ENCODE data around the gene INSR.
"Not testable (repeated sequence)": the region's sequence is repeated elsewhere in the genome, so short reads cannot be mapped to it uniquely, and the experiment has no call there.

INSR gene

DNA sequence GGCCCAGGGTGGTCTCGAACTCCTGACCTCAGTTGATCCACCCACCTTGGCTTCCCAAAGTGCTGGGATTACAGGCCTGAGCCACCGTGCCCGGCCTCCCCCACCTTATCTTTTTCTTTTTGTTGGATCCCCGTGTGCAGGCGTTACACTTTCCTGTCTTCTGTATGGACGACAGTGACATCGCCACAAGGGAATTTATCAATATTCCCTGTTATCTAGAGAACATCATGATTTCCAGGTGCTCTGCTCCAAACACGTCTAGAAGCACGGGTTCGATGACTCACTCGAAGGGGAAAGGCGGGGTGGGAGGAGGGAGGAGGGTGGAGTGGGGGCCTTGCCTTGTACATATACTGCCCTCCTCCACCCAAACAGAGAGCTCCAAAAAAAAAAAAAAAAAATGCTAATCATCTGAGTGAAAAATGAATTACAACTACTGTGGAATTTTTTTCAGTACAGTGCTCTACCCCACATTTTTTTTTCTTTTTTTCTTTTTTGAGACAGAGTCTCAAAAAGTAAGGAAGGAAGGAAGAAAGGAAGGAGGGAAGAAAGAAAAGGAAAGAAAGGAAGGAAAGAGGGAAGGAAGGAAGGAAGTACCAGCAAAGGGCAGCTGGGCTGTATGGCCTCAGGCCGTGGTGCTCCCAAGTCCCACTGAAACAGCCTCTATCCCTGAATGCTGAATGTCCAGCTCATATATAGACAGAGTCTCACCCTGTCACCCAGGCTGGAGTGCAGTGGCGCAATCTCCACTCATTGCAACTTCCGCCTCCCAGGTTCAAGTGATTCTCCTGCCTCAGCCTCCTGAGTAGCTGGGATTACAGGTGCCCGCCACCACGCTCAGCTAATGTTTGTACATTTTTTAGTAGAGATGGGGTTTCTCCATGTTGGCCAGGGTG is 36.8 kb downstream of the INSR start:
- no peak for DNase-seq

DNA sequence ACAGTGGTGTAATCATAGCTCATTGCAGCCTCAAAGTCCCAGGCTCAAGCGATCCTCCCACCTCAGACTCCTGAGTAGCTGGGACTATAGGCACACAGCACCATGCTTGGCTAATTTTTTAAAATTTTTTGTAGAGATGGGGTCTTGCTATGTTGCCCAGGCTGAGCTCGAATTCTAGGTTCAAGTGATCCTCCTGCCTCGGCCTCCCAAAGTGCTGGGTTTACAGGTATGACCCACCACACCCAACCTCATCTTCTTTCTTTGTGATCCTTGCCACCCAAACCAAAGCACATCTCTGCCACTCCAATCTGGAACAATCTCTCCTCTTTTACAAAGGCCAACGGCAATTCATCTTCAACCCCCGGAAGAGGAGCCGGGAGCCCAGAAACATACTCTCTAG is 38.6 kb downstream of the INSR start:
- no peak for DNase-seq

DNA sequence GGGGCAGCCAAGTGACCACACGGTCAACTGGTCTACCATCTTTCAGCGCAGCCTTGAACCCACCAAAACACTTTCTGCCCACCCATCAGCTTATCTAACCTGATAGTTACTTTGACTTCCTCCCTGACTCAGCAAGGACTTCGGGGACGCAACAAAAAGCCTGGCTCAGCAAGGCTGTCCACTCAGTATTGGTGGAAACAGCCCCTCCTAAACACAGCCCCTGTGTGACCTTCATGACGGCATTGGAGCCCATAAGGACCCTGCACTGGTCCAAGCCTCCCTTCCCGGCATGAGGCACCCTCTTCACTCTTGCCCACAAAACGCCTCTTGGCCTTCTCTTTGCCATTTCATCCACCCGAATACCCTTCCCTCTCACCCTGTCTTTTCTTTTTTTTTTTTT is 39.1 kb downstream of the INSR start:
- DNase-seq = no peak

DNA sequence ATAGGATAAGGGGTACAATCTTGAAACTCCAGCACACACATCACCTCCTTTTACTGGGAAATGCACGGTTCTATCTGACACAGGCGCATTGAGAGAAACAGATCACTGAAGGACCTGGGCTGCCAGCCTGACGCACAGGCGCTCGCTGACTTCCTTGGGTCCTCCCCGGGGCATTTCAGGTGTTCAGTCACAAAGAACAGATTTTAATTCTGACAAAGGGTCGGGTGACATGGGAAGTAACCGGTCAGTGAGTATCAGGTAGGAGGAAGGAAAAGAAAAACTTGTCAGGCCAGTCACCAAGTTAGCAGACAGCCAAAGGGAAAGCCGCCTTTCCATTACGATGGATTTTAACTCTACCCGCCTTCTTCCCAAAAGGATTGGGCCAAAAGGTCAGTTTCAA is 39.6 kb downstream of the INSR start:
- no peak for DNase-seq

DNA sequence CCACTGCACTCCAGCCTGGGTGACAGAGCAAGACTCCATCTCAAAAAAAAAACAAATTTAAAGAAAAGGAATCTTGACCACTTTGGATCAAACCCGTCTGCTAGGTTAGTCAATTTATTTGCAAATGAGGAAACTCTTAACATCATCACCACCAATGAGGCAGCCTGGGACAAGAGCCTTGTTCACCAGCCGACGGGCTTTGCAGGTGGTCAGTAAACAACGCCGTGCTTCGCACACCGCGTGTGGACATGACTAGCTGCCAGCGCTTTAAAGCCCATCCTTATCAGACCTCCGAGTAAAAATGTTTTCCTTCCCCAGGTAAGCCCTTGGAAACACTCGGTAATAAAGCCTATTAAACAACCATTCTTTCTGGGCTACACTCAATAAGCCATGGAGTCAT is 41.9 kb downstream of the INSR start:
- no peak for DNase-seq

DNA sequence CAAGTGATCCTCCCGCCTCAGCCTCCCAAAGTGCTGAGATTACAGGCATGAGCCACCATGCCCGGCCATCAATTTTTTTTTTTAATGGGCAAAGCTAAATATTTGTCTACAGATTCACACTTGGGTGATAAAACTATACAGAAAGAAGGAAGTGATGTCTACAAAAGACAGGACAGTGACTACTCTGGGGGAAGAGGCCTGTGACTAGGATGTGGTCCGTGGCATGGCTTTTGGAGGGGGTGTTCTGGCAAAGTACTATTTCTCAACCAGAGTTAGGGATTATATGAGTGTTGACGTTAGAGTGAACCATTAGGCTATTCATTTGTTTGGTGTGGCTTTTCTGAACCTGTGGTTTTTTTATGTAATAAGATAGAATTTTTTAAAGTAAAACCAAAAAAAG is 42.7 kb downstream of the INSR start:
- DNase-seq = no peak

DNA sequence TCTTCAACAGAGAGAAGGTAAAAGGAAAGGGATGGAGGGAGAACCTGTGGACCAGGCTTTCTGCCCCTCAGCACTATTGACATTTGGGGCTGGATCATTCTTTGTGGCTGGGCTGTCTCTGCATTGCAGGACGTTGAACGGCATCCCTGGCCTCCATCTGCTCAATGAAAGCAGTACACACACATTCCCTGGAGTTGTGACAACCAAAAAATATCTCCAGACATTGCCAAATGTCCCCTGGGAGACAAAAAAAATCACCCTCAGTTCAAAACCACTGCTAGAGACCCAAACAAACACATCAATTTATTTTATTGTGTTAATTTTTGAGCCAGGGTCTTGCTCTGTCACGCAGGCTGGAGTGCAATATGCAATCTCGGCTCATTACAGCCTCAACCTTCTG is 43.3 kb downstream of the INSR start:
- no peak for DNase-seq

DNA sequence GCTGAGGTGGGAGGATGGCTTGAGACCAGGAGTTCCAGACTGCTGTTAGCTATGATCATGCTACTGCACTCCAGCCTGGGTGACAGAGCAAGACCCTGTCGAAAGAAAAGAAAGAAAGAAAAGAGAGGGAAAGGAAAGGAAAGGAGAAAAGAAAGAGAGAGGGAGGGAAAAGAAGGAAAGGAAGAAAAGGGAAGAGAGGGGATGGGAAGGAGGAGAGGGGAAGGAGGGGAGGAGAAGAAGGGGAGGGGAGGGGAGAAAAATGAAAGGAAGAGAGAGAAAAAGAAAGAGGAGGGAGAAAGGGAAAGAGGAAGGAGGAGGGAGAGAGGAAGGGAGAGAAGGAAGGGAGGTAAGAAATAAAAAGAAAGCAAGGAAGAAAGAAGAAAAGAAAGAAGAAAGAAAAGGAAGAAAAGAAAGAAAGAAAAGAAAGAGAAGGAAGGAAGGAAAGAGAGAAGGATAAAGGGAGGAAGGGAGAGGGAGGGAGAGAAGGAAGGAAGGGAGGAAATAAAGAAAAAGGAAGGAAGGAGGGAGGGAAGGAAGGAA is 44.1 kb downstream of the INSR start:
- no peak for DNase-seq

DNA sequence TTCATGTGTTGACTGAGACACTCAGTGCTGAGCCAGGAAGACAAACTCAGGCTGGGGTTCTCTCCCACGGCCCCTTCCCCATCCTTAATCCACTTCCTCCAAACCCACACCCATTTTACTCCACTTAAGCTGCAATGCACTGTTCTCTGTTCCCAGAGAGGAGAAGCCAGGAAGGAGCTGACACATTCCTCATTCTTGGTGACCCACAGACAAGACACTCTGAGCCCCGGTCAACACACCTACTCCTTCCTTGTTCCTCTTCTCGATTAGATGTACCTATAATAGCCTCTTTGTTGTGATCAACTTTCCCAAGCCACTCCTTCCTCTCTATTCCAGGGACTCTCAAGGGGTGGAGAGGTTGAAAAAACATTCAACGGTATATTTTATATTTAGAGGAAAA is 47.1 kb downstream of the INSR start:
- DNase-seq = no peak

DNA sequence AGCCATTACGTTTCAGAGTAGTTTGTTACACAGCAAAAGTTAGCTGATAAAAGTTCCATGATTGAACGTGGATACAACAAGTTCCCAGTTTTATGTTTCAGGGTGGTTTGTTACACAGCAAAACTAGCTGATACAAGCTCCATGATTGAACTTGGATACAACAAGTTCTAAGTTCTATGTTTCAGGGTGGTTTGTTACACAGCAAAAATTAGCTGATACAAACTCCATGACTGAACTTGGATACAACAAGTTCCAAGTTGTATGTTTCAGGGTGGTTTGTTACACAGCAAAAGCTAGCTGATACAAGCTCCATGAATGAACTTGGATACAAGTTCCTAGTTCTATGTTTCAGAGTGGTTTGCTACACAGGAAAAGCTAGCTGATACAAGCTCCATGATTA is 47.6 kb downstream of the INSR start:
- DNase-seq = no peak

DNA sequence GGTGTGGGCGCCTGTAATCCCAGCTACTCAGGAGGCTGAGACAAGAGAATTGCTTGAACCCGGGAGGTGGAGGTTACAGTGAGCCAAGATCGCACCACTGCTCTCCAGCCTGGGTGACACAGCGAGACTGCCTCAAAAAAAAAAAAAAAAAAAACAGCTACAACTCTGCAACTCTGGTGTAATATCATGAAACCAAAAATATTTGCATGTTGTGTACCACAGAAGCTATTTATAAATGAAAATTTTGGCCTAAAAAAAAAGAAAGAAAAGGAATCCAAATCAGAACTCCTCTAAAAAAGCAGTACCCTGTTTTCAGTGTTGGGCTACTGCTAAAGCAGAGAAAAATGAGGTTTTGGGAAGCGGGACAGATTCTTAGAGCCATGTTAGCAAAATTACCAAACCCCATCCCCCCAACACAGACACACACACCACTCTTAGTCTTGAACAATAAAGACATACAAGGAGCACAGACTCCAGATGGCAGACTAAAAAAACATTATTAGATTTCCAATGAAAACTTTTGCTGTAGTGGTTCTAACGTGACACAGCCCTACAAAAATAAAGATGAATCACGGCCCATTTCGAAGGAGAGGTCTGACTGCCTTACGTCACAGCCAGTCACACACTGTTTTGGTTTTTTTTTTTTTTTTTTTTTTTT is 51.5 kb downstream of the INSR start:
- no peak for DNase-seq

DNA sequence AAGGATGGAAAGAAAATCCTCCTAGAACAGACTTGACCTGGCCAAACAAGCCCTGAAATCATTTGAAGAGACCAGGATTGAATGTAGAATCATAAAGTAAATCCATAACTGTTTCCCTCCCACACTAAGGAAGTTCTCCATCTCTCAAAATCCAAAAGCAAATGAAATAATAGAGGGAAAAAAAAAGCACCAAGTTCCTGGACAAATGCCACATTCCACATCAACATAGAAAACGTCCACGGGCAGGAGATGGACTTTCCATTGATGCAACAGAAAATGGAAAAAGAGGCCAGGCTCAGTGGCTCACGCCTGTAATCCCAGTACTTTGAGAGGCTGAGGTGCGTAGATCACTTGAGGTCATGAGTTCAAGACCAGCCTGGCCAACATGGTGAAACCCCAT is 56.2 kb downstream of the INSR start:
- no peak for DNase-seq

DNA sequence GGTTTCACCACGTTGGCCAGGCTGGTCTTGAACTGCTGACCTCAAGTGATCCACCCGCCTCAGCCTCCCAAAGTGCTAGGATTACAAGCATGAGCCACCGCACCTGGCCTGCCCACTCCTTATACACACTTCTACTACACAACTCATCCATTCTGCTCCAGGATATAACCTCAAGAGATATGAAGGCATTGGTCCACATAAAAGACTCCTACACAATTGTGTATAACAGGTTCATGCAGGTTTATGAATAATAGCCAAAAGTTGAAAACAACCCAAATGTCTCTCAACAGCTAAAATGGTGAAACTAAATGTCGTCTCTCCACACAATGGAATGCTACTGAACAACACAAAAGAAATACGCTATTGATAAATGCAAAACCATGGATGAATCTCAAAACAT is 58.1 kb downstream of the INSR start:
- no peak for DNase-seq

DNA sequence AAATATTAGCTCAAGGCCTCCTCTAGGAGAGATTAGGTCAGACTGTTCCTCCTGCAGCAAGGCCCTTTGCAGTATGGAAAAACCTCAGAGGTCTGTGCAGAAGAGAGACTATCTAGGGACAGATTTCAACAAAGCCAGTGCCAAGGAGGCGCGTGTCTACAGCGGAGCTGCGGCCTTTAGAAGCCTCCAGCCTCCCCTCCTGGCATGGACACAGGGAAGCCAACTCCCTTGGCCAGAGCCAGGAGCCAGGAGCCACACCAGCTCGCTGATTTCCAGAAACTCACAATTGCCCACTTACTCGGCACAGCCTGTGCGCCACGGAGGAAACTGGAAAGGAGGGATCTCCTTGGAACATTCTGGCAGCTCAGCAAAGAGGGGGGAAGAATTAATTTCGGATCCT is 63.4 kb downstream of the INSR start:
- DNase-seq = no peak

DNA sequence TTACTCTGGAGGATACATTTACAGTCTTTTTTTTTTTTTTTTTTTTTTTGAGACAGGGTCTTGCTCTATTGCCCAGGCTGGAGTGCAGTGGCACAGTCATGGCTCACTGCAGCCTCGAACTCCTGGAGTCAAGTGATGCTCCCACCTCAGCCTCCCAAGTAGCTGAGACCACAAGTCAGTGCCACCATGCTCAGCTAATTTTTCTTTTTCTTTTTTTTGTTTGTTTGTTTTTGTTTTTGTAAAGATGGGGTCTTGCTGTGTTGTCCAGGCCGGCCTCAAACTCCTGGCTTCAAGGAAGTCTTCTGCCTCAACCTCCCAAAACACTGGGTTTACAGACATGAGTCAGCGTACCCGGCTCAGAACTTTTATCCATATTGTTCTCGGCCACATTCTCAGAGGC is 64.5 kb downstream of the INSR start:
- DNase-seq = no peak

DNA sequence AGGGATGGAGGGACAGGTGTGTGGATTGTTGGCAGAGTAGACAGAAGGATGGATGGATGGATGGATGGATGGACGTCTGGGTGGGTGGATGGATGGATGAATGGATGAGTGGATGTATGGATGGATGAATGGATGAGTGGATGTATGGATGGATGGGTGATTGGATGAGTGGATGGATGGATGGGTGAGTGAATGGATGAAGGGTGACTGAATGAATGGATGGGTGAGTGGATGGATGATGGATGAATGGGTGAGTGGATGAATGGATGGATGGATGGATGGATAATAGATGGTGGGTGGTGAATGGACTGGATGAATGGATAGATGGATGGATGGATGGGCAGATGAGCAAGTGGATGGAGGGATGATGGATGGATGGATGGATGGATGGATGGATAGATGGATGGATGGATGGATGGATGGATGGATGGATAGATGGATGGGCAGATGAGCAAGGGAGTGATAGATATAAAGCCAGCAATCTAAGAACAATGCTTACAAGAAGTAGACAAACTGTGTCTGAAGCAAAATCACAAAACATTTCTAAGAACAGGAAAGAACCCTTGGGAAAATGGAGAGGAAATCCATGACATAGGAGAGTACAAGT is 65.2 kb downstream of the INSR start:
- DNase-seq = no peak

DNA sequence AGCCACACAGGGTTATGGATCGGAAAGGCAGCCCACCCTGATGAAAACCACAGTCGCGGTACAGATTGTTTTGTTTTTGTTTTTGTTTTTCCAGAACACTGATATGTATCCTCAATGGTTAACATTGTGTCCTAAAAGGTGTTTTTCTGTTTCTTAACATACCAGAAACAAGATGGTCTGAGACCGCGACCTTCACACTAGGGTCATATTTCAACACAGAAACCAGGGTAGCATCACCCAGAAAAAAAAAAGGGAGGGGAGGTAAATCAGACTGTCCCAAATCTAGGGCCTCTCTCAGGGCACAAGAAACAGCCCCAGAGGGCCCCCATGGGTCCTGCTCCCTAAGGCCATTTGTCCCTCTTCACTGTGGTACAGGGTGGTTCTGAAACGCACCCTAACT is 66.5 kb downstream of the INSR start:
- no peak for DNase-seq

DNA sequence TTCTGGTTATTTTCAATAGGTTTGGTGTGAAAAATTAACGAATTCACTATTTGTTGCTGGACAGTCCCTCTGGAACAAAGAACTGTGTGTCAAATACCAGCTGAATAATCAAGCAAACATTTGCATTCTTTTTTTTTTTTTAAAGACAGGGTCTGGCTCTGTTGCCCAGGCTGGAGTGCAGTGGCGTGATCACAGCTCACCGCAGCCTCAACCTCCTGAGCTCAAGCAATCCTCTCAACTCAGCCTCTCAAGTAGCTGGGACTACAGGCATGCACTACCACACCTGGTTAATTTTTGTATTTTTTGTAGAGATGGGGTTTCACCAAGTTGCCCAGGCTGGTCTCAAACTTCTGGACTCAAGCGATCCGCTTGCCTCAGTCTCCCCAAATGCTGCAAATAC is 67.1 kb downstream of the INSR start:
- not testable (repeated sequence) for DNase-seq

DNA sequence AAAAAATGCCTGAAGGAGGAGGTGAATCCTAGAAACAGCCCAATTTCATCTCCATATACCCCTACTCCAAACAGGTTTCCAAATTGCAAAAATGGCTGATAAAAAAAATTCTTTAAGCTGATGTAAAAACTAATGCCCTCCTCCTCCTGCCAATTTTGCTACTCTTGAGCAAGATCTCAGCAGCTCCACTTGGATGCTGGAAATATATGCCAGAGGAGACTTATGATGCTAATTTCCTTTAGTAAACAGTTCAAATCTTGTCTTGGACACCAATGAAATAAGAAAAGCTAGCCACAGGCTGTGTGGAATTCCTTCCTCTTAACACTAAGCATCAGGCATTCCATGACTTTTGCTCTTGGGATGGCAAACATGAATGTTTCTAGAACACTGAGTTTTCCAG is 67.5 kb downstream of the INSR start:
- DNase-seq = no peak

DNA sequence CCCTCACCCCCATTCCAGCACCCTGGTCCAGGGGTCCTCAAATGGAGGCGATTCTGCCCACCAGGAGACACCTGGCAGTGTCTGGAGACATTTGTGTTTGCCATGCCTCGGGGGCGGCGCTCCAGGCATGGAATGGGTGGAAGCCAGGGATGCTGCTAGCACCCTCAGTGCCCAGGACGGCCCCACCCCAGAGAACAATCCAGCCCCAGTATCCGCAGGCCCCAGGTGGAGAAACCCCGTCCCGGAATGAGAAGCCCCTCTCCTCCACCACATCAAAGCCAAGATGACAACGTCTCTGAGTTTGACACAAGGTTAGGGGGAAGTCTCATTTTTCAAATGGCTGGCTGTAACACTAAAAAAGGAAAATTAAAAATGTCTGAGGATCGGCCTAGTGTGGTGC is 68.5 kb downstream of the INSR start:
- no peak for DNase-seq

DNA sequence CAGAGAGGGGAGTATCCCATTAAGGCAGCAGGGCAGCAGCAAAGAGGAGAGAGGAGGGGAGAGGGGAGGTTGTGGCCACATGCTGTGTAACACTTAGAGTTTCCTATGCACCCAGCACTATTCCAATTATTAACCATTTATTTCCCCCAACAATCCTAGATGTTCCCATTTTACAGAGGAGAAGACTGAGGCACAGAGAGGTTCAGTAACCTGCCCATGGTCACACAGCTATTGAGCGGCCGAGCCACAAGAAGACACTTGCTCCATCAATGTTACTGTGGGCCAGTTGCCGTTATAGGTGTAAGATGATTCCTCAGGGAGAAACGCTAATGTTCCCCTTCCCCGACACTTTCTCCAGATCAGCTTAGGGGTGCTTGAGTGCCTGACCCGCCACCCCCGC is 69.2 kb downstream of the INSR start:
- no peak for DNase-seq

DNA sequence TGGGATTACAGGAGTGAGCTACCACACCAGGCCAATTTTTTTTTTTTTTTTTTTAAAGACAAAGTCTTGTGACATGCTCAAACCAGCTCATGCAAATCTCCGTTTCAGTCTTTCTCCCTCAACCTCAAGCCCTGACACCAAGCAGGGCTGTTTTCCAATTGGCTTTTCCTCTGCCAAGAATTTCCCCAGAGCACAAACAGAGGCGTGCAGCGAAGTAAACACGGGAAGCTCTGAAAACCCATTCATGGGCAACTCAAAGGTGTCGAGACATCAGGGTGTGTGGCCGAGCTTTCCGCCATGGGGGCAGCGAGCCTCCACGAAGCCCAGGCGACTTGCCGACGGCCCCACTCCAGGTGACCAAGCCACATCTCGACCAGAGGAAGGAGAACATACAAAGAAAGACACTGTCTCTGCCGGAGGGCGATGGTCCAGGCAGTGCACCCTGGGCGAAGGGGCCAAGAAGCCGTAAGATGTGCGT is 70.0 kb downstream of the INSR start:
- no peak for DNase-seq

DNA sequence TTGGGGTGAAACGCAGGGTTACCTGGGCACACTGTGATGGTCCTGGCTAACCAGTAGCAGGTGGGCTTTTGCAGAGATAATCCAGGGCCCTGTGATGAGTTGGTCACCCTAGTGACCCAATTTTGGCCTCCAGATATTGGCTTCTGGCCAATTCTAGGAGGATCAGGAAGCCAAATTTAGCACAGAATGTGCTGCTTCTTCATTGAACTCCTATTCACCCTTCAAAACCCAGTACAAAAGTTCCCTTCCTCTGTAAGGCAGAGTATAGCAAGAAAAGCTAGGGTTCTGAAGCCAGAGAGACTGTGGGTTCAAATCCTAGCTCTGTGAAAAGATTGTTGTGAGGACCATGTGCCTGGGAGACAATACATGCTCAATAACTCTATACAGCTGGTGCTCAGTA is 70.8 kb downstream of the INSR start:
- no peak for DNase-seq

DNA sequence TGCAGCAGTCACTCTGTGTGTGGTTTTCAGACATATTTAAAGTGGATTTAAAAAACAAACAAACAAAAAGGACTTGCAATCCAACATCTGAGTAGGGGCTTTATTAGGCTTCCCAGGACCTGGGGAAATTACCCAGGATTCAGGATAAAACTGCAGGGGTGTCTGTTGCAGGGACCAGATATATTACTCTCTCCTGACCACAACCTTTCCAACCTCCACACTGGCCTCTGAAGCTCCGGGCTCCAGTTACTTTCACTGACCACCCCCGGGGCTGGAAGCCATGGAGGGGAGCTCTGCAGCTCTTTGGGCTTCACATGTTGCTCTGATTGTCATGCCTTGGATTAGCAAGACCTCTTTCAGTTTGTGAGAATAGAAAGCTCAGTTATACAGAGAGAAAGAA is 75.2 kb downstream of the INSR start:
- no peak for DNase-seq

Data from activated CD8-positive, alpha-beta memory T cell treated with anti-CD3 and anti-CD28 coated beads, Interleukin-2, amount 50 U/mL, for 48 hours (primary cell).